Left forelimb (tissue), 1 donor: ENCODE measurements around the gene MRPL55.

Source experiments
- DNase-seq: peaks from one replicate; pipeline ENCODE4 v3.0.0-alpha.2; 2018; ENCODE audit warnings: low spot score

MRPL55 gene

DNA sequence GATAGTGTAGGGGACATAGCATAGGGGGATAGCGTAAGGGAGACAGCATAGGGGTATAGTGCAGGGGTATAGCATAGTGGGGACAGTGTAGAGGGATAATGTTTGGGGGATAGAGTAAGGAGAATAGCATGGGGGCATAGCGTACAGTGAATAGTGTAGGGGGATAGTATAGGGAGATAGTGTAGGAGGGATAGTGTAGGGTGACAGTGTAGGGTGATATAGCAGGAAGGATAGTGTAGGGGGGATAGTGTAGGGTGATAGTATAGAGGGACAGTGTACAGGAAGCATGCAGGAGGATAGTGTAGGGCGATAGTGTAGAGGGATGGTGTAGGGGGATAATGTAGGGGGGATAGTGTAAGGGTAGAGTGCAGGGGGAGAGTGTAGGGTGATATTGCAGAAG is 38.2 kb downstream of the MRPL55 start:
- no peak for DNase-seq

DNA sequence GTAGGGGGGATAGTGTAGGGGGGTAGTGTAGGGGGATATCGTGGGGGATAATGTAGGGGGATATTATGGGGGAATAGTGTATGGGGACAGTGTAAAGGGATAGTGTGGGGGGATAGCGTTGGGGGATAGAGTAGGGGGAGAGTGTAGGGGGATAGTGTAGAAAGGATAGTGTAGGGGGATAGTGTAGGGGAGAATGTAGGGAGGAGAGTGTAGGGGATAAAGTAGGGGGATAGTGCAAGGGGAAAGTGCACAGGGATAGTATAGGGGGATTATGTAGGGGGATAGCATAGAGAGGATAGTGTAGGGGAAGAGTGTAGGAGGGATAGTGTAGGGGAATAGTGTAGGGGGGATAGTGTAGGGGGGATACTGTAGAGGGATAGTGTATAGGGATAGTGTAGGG is 38.9 kb downstream of the MRPL55 start:
- no peak for DNase-seq

DNA sequence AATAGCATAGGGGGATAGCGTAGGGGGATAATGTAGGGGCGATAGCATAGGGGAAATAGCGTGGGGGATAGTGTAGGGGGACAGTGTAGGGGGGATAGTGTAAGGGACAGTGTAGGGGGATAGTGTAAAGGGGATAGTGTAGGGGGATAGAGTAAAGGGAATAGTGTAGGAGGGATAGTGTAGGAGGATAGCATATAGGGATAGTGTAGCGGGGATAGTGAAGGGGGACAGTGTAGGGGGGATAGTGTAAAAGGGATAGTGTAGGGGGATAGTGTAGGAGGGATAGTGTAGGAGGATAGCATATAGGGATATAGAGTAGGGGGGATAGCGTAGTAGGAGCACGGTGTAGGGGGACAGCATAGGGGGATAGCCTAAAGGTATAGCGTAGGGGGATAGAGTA is 40.7 kb downstream of the MRPL55 start:
- DNase-seq, result no peak

DNA sequence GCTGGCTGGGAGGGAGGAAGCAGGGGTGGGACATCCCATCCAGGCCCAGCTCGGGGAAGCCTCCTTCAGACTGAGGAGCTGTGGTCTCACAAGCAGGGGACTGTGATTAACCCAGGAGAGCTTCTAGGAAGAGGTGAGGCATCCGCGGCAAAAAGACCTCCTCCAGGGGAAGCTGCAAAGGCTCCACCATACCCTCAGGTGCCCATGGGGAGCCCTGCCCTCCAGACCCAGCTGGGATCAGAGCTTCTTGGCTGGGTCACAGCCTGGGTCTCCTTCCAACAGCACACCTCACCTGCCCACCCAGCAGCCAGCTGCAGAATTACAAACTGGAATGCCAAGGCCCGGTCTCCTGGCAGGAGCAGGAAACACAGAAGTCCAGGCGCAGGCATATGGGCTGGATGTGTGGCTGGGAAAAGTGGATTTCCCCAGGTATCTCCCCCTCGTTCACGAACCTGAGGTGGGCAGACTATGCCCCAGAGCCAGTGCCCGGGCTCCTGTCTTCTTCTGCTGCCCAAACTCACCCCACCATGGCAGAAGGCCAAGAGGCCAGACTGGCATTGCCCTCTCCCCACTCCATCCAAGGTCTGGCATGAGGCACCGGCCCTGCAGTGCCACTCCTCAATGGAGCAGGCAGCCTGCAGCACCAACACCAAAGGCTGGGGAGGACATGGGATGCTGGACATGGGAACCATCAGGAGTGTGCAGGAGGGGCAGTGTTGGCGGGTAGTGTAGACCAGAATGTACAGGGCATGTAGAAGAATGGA is 42.0 kb downstream of the MRPL55 start:
- no peak for DNase-seq

DNA sequence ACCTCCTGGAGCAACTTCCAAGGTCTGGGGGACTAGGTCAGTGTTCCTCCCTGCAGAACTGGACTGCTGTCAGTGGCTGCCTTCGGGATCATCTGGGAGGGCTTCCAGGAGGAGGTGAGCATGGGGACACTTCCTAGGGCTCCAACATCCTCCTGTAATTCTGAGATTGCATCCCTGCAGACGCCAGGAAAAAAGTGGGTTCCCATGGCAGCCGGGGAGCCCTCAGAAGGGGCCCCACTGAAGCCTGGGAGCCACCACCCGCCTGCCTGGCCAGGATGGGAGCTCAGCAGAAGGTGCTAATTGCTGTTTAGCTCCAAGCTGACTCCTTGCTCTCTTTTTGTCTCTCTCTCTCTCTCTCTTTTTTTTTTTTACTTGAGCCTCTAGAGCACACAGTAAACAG is 42.7 kb downstream of the MRPL55 start:
- DNase-seq, result no peak

DNA sequence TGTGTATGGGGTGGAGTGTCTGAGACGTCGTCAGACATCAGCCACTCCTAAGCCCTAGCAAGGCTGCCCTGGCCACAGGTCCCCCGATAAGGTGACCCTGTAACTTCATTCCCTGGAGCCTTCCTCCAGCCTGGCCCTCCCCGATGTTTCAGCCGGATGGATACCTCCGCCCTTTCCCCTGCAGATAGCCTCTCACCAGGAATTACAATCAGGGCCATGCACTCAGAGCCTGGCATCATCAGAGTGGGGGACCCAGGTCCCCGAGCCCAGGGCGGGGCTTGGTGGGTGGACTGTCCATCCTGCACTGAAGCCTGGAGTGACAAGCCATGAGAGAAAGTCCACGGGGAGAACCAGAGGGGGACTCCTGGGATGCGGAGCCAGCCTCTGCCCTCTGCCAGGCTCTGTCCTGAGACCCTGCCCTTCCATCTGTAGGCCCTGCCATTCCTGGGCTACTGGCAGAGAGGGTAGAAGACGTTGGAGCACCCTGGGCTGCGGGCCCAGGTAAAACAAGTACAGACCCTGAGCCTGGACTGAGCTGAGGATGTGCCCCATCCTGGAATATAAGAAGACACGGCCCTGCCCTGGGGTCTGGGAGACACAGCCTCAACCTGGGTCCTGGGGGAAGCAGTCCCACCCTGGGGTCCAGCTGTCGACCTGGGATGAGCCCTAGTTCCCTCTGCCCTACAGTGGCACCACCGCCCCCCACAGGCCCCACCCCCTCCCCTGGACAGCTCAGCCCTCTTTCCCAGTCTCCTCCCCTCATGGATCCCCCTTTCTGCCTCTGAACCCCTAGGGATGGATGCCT is 43.4 kb downstream of the MRPL55 start:
- DNase-seq, result no peak

DNA sequence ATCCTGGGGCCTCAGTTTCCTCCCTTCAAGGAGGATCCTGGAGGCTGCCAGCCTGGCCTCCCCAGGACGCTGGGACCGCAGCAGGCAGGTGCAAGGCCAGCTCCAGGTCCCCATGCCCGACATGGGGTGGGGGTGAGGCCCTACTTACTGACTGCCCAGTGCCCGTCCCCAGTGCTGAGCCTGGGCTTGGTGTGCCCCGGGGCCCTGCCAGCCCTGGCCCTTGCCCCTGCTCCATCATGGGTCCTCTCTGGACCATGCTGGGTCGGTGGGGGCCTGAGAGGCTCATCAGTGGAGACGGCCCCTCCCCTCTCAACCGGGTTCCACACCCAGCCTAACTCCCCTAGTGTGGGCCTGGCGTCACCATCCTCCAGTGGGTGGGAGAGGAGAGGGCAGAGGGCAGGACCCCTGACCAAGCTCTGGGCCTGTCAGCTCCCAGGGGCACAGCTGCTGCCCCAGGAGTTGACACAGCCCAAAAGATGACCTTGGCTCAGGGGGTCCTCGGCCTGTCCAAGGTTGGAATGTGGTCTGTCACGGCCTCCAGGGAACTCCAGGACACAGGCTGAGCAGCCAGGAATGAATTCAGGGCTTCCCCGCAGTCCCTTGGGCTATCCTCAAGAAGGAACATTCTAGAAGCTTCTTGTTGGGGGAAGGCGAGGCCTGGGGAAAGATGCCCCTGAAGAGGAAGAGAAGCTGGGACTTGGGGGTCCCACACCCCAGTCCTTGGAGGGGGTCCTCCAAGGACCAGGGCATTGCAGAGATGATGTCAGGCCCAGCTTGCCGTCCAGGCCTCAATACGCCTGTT is 44.2 kb downstream of the MRPL55 start:
- DNase-seq, result no peak

DNA sequence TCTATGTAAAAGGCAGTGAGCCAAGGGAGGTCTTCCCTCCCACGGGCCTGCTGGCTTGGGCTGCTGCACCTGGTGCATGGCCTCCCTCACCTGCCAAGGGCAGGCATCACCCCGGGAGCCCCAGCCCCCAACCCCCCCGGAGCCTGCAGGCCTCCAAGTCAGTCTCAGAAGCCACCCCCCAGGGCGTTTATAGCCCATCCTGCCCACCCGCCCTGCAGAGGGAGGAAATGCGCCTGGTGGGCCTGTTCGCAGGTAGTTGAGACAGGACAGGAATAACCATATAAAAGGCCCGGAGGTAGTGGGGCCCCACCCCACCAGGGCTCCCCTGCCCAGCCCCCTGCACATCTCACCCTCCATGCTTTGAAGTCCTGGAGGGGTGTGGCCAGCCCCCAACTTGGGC is 44.8 kb downstream of the MRPL55 start:
- DNase-seq, result no peak

DNA sequence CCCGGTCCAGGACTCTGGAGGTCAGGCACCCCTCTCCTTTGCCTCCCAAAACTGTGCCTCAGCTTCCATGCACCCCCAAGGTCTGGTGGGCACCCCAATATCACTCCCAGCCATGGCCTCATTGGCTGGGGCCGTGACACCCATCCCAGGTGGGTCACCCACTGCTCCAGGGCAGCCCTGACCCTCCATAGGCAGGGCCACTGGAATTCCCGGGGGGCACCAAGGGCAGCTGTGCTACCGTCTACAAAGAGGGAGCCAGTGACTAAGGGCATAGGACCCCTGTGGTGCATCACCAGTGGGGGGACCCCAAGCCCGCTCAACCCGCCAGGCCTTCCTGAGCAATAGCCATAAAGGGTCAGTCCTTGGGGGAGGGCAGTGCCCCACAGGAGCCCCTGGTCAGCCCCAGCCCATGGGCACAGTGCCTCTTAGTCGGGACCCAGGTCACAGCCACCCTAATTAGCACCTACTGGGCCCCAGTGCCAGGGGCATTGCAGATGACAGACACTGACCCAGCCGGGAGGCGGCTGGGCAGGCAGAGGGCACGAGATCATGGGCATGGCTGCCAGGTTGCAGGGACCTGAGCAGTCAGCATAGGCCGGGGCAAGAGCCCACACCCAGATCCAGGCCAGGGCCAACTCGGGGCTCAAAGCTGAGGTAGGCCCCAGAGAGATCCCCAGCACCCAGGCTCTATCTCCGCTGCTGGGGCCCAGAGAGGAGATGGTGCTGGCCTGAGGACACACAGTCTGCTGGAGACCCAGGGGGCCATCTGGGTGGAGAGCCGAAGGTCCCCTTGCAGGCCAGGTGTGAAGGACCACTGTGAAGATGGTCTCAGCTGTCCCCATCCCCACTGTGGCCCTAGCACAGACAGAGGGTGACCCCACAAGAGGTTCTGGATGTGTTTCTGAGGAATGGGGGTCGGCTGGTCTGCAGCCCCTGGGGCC is 45.6 kb downstream of the MRPL55 start:
- DNase-seq, result no peak

DNA sequence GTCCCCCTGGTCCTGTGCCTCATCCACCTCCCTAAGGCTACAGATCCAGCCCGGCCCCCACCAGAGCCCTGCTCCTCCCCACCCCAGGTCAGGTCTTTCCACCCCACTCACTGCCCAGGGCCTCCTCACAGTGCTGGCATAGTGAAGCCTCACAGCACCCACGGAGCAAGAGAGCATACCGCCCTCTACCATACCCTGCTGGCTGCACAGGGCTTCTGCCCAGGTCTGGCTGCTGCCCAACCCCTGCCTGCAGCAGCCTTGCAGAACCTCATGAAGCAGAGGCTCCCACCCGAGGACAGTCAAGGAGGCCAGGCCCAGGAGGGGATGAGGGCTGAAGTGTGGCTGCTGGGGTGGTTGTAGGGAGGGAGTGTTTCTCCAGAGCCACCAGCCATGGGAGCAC is 46.3 kb downstream of the MRPL55 start:
- no peak for DNase-seq

DNA sequence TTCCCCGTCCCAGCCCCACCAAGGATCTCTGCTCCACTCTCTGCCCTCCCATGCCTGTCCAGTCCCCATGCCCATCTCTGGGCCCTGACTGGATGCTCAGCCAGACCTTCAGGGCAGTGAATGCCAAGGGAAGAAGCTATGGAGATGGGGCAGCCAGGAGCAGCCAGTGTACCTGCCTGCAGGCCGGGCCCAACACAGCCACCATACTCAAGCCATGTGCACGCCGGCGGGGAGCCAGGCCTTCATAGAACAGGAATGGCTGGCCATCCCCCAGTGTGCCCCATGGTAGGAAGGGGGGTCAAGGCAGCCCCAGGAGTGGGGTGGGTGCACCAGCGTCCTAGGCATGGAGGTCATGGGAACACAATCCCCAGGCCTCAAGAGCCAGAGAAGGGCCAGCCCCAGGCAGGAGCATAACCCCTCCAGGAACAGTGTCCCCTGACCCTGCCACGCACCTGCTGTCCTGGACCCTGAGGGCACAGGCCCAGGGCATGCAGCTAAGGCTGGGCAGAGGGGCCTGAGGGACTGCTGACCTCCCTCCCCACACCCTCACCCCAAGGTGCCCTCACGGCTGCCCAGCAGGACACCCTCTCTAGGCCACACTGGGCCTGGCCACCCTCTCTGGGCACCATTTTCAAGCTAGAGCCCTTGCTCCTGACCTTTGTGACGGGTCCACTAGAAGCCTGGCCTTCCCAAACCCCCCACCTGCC is 46.9 kb downstream of the MRPL55 start:
- DNase-seq, result no peak

DNA sequence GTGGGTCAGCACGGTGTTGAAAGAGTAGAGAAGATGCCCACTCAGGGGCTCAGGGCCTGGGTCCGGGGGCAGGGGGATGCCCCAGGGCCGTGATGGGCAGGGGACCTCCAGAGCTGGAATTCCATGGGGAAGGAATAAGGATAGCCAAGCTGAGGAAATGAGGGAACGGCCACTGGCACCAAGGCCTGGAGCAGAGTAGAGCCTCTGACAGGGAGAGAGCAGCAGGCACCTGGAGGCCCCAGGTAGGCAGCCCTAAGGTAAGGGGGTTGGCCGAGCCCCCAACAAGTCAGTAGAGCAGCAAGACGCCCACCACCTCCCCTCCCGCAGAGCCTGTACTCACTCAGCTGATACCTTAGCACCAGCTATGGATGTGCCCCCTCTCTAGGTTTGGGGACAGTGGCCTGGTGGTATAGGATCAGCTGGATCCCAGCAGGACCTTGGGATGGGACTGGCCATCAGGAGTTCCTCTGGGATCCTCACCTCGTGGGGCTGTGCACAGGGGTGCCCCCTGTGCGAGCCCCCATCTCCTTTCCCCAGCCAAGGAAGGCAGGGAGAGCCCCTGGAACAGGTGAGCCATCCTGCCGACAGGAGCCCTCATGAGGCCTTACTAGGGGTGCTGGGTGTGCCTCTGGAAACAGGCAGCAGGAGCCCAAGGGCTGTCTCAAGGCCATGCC is 47.6 kb downstream of the MRPL55 start:
- no peak for DNase-seq

DNA sequence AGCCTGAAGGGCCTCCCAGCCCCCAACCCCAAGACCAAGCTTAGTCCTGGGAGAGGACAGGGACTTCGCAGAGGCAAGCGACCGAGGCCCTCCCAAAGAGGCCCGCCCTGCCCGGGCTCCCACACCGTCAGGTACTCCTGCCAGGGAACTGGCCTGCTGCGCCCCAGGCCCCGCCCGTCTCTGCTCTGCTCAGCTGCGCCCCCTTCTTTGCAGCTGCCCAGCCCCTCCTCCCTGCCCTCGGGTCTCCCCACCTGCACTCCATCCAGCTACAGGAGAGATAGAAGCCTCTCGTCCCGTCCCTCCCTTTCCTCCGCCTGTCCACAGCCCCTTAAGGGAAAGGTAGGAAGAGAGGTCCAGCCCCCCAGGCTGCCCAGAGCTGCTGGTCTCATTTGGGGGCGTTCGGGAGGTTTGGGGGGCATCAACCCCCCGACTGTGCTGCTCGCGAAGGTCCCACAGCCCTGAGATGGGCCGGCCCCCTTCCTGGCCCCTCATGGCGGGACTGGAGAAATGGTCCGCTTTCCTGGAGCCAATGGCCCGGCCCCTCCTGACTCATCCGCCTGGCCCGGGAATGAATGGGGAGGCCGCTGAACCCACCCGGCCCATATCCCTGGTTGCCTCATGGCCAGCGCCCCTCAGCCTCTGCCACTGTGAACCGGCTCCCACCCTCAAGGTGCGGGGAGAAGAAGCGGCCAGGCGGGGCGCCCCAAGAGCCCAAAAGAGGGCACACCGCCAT is 48.5 kb downstream of the MRPL55 start:
- no peak for DNase-seq

DNA sequence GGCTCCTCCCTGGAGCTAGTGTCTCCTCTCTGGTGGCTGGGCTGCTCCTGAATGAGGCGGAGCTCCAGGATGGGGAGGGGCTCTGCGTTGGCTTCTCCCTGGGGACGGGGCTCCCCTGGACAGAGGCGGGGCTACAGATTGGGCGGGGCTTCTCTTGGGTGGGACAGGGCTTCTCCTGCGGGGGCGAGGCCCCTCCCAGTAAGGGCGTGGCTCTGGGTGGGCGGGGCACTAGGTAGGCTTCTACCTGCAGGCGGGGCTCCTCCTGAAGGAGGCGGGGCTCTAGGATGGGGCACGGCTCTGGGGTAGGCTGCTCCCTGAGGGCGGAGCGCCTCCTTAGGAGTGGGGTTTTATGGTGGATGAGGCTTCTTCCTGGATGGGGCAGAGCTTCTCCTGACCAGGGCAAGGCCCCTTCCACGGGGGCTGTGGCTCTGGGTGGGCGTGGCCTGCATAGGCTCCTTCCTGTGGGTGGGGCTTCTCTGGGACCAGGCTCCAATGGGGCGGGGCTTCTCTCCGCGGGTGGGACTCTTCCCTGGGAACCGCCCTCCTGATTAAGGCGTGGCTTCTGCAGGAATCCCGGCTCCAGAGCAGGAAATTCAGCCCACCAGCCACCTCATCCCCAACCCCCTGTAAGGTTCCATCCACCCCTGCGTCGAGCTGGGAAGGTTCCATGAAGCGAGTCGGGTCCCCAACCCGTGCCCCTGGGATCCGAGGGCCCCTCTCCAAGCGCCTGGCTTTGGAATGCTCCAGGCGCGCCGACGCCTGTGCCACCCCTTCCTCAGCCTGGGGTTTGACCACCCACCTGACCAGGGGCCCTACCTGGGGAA is 49.3 kb downstream of the MRPL55 start:
- DNase-seq, result no peak

DNA sequence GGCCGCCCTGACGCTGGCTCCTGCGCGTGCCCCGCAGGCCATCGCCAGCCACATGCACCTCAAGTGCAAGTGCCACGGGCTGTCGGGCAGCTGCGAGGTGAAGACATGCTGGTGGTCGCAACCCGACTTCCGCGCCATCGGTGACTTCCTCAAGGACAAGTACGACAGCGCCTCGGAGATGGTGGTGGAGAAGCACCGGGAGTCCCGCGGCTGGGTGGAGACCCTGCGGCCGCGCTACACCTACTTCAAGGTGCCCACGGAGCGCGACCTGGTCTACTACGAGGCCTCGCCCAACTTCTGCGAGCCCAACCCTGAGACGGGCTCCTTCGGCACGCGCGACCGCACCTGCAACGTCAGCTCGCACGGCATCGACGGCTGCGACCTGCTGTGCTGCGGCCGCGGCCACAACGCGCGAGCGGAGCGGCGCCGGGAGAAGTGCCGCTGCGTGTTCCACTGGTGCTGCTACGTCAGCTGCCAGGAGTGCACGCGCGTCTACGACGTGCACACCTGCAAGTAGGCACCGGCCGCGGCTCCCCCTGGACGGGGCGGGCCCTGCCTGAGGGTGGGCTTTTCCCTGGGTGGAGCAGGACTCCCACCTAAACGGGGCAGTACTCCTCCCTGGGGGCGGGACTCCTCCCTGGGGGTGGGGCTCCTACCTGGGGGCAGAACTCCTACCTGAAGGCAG is 50.0 kb downstream of the MRPL55 start:
- DNase-seq, result no peak

DNA sequence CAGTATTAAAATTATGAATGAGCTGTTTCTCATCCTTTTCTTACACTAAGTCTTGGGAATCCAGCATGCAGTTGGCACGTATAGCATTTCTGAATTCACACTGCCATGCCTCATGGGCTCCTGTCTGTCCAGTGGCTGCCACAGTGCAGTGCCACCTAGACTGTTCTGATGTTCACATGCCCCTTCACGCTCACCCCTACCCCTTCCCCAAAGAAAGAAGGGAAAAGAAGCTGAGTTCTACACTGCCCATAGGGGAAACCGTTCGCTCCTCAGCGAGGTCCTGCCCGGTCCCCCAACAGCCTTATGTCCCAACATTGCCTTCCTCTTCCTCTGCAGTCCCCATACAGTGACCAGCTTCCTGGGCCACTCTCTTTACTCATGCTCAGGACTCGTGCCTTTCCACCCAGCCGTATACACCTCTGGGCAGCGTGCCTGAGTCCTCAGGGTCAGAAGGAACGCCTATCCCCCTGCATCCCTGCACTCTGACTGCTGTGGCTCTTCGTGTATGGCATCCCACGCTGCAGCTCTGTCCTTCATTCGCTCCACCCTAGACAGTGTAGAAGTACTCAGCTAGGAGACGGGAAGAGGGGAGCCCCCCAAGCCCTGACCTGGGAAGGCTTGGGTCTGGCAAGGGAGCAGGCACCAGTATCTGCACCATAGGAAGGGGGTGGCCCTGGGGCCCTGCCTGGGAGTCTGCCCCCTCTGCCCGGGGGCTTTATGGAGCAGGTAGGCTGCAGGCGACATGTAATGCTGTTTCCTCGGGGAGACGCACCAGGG is 50.7 kb downstream of the MRPL55 start:
- DNase-seq, result no peak
